Neural progenitor cell (in vitro differentiated cells): ENCODE data around the gene NHLRC1.

Experiments
- EZH2 ChIP-seq: fragments of 200-600 bp; sonication (generic); IDR thresholded peaks from 2 replicates; pipeline ENCODE4 v1.6.1; 2017; ENCODE audit warnings: antibody characterized with exemption, mild to moderate bottlenecking, moderate library complexity
- EZH2phosphoT487 ChIP-seq: fragments of 200-600 bp; sonication (generic); IDR thresholded peaks from 2 replicates; pipeline ENCODE4 v1.6.1; 2017; ENCODE audit warnings: antibody characterized with exemption
- TF ChIP-seq, protein P1 (sequence below): fragments of 200-600 bp; sonication (generic); IDR thresholded peaks from 2 replicates; pipeline ENCODE4 v1.5.1; 2017; ENCODE audit warnings: antibody characterized with exemption, mild to moderate bottlenecking

DNA sequence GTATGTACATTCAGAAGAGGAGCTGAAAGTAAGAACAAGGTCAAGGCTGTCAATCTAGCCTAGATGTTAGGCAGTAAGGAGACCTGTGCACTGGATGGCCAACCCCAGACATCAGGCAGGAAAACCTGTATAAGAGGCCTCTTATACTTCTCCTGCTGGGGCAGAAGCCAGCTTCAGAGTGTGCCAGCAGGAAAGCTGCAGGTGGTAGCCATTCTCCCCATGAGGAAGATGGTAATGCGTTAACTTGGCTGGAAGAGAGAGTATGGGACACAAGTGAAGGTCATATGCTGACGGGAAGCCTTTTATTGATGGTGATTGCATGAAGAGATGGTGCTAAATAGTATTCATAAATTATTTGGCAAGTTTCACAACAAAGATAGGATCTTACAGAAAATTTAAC is 20.6 kb downstream of the NHLRC1 start:
- no peak for TF ChIP-seq EZH2phosphoT487
- TF ChIP-seq, protein P1, sequence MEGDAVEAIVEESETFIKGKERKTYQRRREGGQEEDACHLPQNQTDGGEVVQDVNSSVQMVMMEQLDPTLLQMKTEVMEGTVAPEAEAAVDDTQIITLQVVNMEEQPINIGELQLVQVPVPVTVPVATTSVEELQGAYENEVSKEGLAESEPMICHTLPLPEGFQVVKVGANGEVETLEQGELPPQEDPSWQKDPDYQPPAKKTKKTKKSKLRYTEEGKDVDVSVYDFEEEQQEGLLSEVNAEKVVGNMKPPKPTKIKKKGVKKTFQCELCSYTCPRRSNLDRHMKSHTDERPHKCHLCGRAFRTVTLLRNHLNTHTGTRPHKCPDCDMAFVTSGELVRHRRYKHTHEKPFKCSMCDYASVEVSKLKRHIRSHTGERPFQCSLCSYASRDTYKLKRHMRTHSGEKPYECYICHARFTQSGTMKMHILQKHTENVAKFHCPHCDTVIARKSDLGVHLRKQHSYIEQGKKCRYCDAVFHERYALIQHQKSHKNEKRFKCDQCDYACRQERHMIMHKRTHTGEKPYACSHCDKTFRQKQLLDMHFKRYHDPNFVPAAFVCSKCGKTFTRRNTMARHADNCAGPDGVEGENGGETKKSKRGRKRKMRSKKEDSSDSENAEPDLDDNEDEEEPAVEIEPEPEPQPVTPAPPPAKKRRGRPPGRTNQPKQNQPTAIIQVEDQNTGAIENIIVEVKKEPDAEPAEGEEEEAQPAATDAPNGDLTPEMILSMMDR = no peak
- no peak for TF ChIP-seq EZH2
